ENCODE measurements around the gene CDR2. TPM values are rescaled to one million over a fixed set of nuclear protein-coding genes. Genes with fewer than 3 reads are reported as not detected.

CDR2 gene
- total and polyA plus RNA-seq, 2 of the 13 experiments (the other 11 are each of a cell fraction or from before 2014, with no cell fraction given) = 59.0 to 78.9 TPM

GRCh38 chr16:22321340-22322001 lies 52.9 kb downstream of the CDR2 start (continued):
- TF ChIP-seq ZKSCAN1 (IDR thresholded peaks at IDR 0.05; ENCODE audit: low read length) = no peak
- TF ChIP-seq TP53 (CRISPR knock-in tag; conservative IDR thresholded peaks at IDR 0.05) = peak; percentile 56; the same call in 1 of the 2 replicates
- TF ChIP-seq NR0B2 (CRISPR knock-in tag; IDR thresholded peaks at IDR 0.05) = peak; percentile 16; the same call in 1 of the 2 replicates
- TF ChIP-seq ZNF180 (CRISPR knock-in tag; IDR thresholded peaks at IDR 0.05; ENCODE audit: borderline replicate concordance, low read depth) = no peak
- TF ChIP-seq TARDBP (CRISPR knock-in tag; IDR thresholded peaks at IDR 0.05) = 0 out of 2 replicates have a peak, but pooled peaks have one; percentile 43
- no peak for TF ChIP-seq DR1 (CRISPR knock-in tag; IDR thresholded peaks at IDR 0.05)
- no peak for TF ChIP-seq RCOR2 (CRISPR knock-in tag; IDR thresholded peaks at IDR 0.05)
- no peak for TF ChIP-seq ZNF691 (CRISPR knock-in tag; IDR thresholded peaks at IDR 0.05; ENCODE audit: borderline replicate concordance, low read depth)
- no peak for TF ChIP-seq ZNF263 (CRISPR knock-in tag; IDR thresholded peaks at IDR 0.05)
- TF ChIP-seq ZNF543 (CRISPR knock-in tag; IDR thresholded peaks at IDR 0.05) = no peak
- no peak for TF ChIP-seq KLF15 (CRISPR knock-in tag; IDR thresholded peaks at IDR 0.05; ENCODE audit: borderline replicate concordance)
- no peak for TF ChIP-seq ZBTB1 (CRISPR knock-in tag; IDR thresholded peaks at IDR 0.05; ENCODE audit: borderline replicate concordance)
- peak; percentile 40; the same call in 1 of the 2 replicates for TF ChIP-seq ZNF687 (CRISPR knock-in tag; IDR thresholded peaks at IDR 0.05)
- no peak for TF ChIP-seq E2F5 (CRISPR knock-in tag; conservative IDR thresholded peaks at IDR 0.05)
- TF ChIP-seq TAF1 (CRISPR knock-in tag; IDR thresholded peaks at IDR 0.05) = no peak
- TF ChIP-seq ZNF710 (CRISPR knock-in tag; IDR thresholded peaks at IDR 0.05; ENCODE audit: borderline replicate concordance) = no peak
- TF ChIP-seq IRF2 (CRISPR knock-in tag; IDR thresholded peaks at IDR 0.05) = 0 out of 2 replicates have a peak, but pooled peaks have one; percentile 39
- TF ChIP-seq KLF9 (CRISPR knock-in tag; IDR thresholded peaks at IDR 0.05; ENCODE audit: low read depth) = no peak
- TF ChIP-seq HMG20A (CRISPR knock-in tag; IDR thresholded peaks at IDR 0.05; ENCODE audit: borderline replicate concordance) = no peak
- no peak for TF ChIP-seq FOXC1 (CRISPR knock-in tag; IDR thresholded peaks at IDR 0.05; ENCODE audit: borderline replicate concordance)
- TF ChIP-seq SPEN (CRISPR knock-in tag; IDR thresholded peaks at IDR 0.05; ENCODE audit: low read depth) = 0 out of 2 replicates have a peak, but pooled peaks have one; percentile 40
- no peak for TF ChIP-seq ZNF430 (CRISPR knock-in tag; IDR thresholded peaks at IDR 0.05)

All from HepG2 (cell line).